ENCODE results near the gene ABCF2.

The ABCF2 gene

DNA sequence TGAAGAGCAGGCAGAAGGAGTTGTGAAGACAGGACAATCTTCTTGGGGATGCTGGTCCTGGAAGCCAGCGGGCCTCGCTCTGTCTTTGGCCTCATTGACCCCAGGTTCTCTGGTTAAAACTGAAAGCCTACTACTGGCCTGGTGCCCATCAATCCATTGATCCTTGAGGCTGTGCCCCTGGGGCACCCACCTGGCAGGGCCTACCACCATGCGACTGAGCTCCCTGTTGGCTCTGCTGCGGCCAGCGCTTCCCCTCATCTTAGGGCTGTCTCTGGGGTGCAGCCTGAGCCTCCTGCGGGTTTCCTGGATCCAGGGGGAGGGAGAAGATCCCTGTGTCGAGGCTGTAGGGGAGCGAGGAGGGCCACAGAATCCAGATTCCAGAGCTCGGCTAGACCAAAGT, 6.8 kb upstream of the ABCF2 start:
- POLR2A ChIA-PET, result interaction anchor here (1.9 to 3.4 kb wide), 2 partner anchors 10 to 26 kb away, joined by 6 to 15 read pairs; no protein-coding TSS in a partner anchor
- H3K36me3 ChIP-seq (ENCODE audit: control insufficient read depth in 4 of 4, insufficient read depth in 4 of 4, low read length in 3 of 4), result peaks cover 6 to 45% (median 36%) of the 10 kb centered on the region in 4 experiments
- no peaks in the 10 kb centered on the region for H3K9me3 ChIP-seq (ENCODE audit: control extremely low read depth in 1 of 5, control insufficient read depth in 4 of 5, insufficient read depth in 2 of 5, low read depth in 1 of 5, low read length in 4 of 5)
- CTCF ChIA-PET, result interaction anchor here (1.0 to 5.8 kb wide), 2 partner anchors 12 kb away, joined by 3 to 72 read pairs; partner anchors contain the start of gene SMARCD3
- no peak for DNase-seq
- no peaks in the 10 kb centered on the region for H3K27me3 ChIP-seq (replicated peaks in 2 of 5; ENCODE audit: control insufficient read depth in 4 of 5, insufficient read depth in 5 of 5, low read length in 4 of 5)
- H3K4me3 ChIP-seq (ENCODE audit: control insufficient read depth in 1 of 7, extremely low read depth in 1 of 7, insufficient read depth in 4 of 7, low read depth in 2 of 7, low read length in 6 of 7), result peak overlapping the region in 6 of 7 experiments; percentile 92 to 98 (median 96)
- WGBS (ENCODE audit: insufficient coverage), result 57% methylated on average over 8 of the region's 9 CpGs
- peak overlapping the region; percentile 98 for H3K27ac ChIP-seq (ENCODE audit: insufficient read depth in 1 of 2, low read depth in 1 of 2, low read length in 2 of 2, poor library complexity in 1 of 2, severe bottlenecking in 2 of 2)
- peaks cover 8 to 30% (median 25%) of the 10 kb centered on the region in 4 experiments for H3K4me1 ChIP-seq (ENCODE audit: control extremely low read depth in 1 of 4, control insufficient read depth in 4 of 4, insufficient read depth in 4 of 4, low read length in 3 of 4)

DNA sequence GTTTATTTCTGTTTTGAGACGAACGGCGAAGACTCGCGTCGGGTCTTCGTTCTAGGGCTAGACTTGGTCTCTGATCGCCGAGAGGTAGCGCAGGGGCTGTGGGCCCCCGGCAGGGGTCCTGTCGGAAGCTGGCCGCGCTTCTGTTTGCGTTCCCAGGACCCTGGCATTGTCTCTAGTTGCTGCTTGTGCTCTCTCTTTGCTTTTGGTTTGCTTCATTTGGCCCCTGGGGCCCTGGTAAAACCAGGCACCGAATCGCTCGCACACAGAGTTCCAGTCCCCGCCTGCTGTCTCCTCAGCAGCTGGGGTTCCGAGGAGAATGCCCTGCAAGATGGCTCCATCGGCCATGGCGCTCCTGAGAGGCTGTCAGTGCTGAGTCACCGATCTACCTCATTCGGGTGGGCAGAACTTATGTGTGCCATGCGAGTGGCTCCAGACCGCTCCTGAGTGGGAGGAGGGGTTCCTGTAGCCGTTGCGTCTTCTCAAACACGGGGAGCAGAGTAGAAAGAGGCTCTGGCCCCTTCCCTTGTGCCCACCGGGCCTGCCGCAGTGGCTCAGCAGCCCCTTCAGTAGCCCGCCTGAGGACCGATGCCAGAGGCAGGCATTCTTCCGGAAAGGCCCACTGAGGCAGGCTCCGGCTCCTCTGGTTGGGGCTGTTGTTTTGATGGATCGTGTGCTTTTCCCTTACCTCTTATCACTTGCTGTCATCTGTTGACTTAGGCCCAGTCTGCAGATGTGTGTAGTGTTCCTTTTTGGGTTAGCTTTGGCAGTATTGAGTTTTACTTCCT, 6.1 kb upstream of the ABCF2 start:
- CTCF ChIA-PET, result interaction anchor here (0.8 to 5.8 kb wide), 3 partner anchors 12 to 25 kb away, joined by 3 to 72 read pairs (median 5); partner anchors contain the start of gene SMARCD3
- Histone ChIP-seq H3K27ac (ENCODE audit: insufficient read depth in 1 of 2, low read depth in 1 of 2, low read length in 2 of 2, poor library complexity in 1 of 2, severe bottlenecking in 2 of 2) (peak overlapping the region; percentile 98), H3K36me3 (ENCODE audit: control insufficient read depth in 4 of 4, insufficient read depth in 4 of 4, low read length in 3 of 4) (peaks cover 6 to 38% (median 32%) of the 10 kb centered on the region in 4 experiments), H3K27me3 (replicated peaks in 2 of 5; ENCODE audit: control insufficient read depth in 4 of 5, insufficient read depth in 5 of 5, low read length in 4 of 5) (no peaks in the 10 kb centered on the region), H3K4me3 (ENCODE audit: control insufficient read depth in 1 of 7, extremely low read depth in 1 of 7, insufficient read depth in 4 of 7, low read depth in 2 of 7, low read length in 6 of 7) (peak overlapping the region; percentile 92 to 98 (median 97)), H3K9me3 (ENCODE audit: control extremely low read depth in 1 of 5, control insufficient read depth in 4 of 5, insufficient read depth in 2 of 5, low read depth in 1 of 5, low read length in 4 of 5) (no peaks in the 10 kb centered on the region), H3K4me1 (ENCODE audit: control extremely low read depth in 1 of 4, control insufficient read depth in 4 of 4, insufficient read depth in 4 of 4, low read length in 3 of 4) (peaks cover 8 to 31% (median 27%) of the 10 kb centered on the region in 4 experiments)
- DNase-seq, result peak; percentile 93 to 97 (median 96)
- WGBS (ENCODE audit: insufficient coverage), result under 1% methylated on average over 36 of the region's 36 CpGs
- POLR2A ChIA-PET, result interaction anchor here (1.0 to 3.4 kb wide), 4 partner anchors 11 to 42 kb away, joined by 3 to 15 read pairs (median 5); no protein-coding TSS in a partner anchor

DNA sequence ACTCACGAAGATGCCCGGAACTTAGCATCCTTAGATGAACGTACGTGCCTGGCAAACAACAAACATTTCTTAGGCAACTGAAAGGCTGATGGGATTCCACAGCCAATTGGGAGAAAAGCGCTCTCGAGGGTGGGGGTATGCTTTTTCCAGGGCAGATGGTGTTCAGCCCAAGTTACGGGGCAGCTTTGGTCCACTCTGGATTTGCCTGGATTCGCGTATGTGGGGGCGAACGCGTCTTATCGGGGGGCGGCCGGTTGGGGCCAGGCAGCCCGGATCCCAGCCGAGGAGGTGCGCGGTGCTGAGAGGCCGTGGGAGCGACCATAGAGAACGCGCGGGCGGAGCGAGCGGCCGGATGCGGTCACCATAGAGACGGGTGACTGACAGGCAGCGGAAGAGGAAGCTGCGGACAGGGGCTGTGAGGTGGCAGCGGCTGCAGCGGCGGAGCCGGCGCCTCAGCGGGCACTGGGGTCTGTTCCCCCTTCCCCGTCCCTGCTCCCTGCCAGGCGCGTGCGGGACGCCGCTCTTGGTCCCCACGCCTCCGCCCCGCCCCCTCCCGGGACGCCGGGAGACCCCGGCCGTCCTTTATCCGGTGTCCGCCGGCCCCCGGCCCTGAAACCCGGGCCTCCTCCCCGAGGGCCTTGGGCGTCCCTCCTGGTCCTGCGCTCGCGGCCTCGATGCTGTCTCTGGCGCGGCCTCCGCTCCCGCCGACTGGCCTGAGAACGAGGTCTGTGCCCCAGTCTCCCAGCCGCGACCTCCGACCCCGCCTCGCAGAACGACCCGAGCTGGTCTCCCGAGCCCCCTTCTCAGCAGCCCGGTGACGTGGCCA, 5.3 kb upstream of the ABCF2 start, which contains the start of gene CHPF2:
Gene CHPF2, plus strand, starts transcription at position 393 of the 826 bp plus-strand sequence. CDS start 1,529 bp downstream, outside the sequence.
- ChIA-PET POLR2A (interaction anchor here (1.0 to 3.4 kb wide), 4 partner anchors 11 to 43 kb away, joined by 3 to 15 read pairs (median 5); no protein-coding TSS in a partner anchor), CTCF (interaction anchor here (0.8 to 5.8 kb wide), 3 partner anchors 13 to 24 kb away, joined by 3 to 72 read pairs (median 5); partner anchors contain the start of gene SMARCD3)
- Histone ChIP-seq H3K4me1 (ENCODE audit: control extremely low read depth in 1 of 4, control insufficient read depth in 4 of 4, insufficient read depth in 4 of 4, low read length in 3 of 4) (peaks cover 8 to 36% (median 34%) of the 10 kb centered on the region in 4 experiments), H3K27ac (ENCODE audit: insufficient read depth in 1 of 2, low read depth in 1 of 2, low read length in 2 of 2, poor library complexity in 1 of 2, severe bottlenecking in 2 of 2) (peak within 1 kb of the TSS; percentile 98), H3K27me3 (replicated peaks in 2 of 5; ENCODE audit: control insufficient read depth in 4 of 5, insufficient read depth in 5 of 5, low read length in 4 of 5) (no peaks in the 10 kb centered on the region), H3K9me3 (ENCODE audit: control extremely low read depth in 1 of 5, control insufficient read depth in 4 of 5, insufficient read depth in 2 of 5, low read depth in 1 of 5, low read length in 4 of 5) (no peaks in the 10 kb centered on the region), H3K4me3 (ENCODE audit: control insufficient read depth in 1 of 7, extremely low read depth in 1 of 7, insufficient read depth in 4 of 7, low read depth in 2 of 7, low read length in 6 of 7) (peak within 1 kb of the TSS; percentile 92 to 98 (median 97)), H3K36me3 (ENCODE audit: control insufficient read depth in 4 of 4, insufficient read depth in 4 of 4, low read length in 3 of 4) (peaks cover 6 to 30% (median 24%) of the 10 kb centered on the region in 4 experiments)
- WGBS (ENCODE audit: insufficient coverage), result under 1% methylated on average over 79 of the region's 79 CpGs
- DNase-seq, result peak; percentile 90 to 95 (median 94)

DNA sequence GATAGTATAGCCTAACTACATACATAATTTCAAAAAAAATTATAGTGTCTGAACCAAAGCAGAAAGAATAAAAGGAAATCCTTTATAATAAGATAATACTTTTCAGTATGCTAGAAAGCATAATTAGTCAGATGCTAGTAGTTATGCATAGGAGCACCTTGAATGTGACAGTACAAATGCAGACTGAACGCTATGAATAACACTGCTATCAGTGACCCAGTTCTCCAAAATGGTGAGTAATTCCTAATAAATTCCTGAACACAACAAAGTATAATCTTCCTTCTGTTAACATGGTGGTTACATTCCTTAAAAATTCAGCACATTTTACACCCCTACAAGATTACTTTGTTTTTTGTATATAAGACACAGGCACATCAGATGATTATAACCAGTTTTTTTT, 4.1 kb upstream of the ABCF2 start:
- H3K4me1 ChIP-seq (ENCODE audit: control extremely low read depth in 1 of 4, control insufficient read depth in 4 of 4, insufficient read depth in 4 of 4, low read length in 3 of 4), result peaks cover 13 to 43% (median 40%) of the 10 kb centered on the region in 4 experiments
- no peaks in the 10 kb centered on the region for H3K9me3 ChIP-seq (ENCODE audit: control extremely low read depth in 1 of 5, control insufficient read depth in 4 of 5, insufficient read depth in 2 of 5, low read depth in 1 of 5, low read length in 4 of 5)
- ChIA-PET POLR2A (no interaction called here), CTCF (no interaction called here)
- DNase-seq, result no peak
- H3K27ac ChIP-seq (ENCODE audit: insufficient read depth in 1 of 2, low read depth in 1 of 2, low read length in 2 of 2, poor library complexity in 1 of 2, severe bottlenecking in 2 of 2), result no peak overlapping the region
- no peaks in the 10 kb centered on the region for H3K27me3 ChIP-seq (replicated peaks in 2 of 5; ENCODE audit: control insufficient read depth in 4 of 5, insufficient read depth in 5 of 5, low read length in 4 of 5)
- peaks cover 4 to 18% (median 12%) of the 10 kb centered on the region in 4 experiments for H3K36me3 ChIP-seq (ENCODE audit: control insufficient read depth in 4 of 4, insufficient read depth in 4 of 4, low read length in 3 of 4)
- 100% methylated on average over 1 of the region's 1 CpG for WGBS (ENCODE audit: insufficient coverage)
- no peak overlapping the region for H3K4me3 ChIP-seq (ENCODE audit: control insufficient read depth in 1 of 7, extremely low read depth in 1 of 7, insufficient read depth in 4 of 7, low read depth in 2 of 7, low read length in 6 of 7)

DNA sequence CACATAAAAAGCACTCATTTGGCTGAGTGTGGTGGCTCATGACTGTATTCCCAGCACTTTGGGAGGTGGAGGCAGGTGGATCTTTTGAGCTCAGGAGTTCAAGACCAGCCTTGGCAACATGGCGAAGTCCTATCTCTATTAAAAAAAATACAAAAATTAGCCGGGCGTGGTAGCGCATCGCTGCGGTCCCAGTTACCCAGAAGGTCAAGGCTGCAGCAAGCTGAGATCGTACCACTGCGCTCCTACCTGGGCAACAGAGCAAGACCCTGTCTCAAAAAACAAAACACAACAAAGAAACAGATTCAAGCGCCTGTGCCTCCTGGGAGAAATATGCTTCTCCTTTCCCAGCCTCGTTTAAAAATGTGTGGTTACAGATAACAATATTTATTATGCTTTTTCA, 2.2 kb upstream of the ABCF2 start:
- Histone ChIP-seq H3K27me3 (replicated peaks in 2 of 5; ENCODE audit: control insufficient read depth in 4 of 5, insufficient read depth in 5 of 5, low read length in 4 of 5) (no peaks in the 10 kb centered on the region), H3K27ac (ENCODE audit: insufficient read depth in 1 of 2, low read depth in 1 of 2, low read length in 2 of 2, poor library complexity in 1 of 2, severe bottlenecking in 2 of 2) (no peak overlapping the region), H3K36me3 (ENCODE audit: control insufficient read depth in 4 of 4, insufficient read depth in 4 of 4, low read length in 3 of 4) (peaks cover 0 to 14% (median 11%) of the 10 kb centered on the region in 4 experiments), H3K9me3 (ENCODE audit: control extremely low read depth in 1 of 5, control insufficient read depth in 4 of 5, insufficient read depth in 2 of 5, low read depth in 1 of 5, low read length in 4 of 5) (no peaks in the 10 kb centered on the region), H3K4me3 (ENCODE audit: control insufficient read depth in 1 of 7, extremely low read depth in 1 of 7, insufficient read depth in 4 of 7, low read depth in 2 of 7, low read length in 6 of 7) (no peak overlapping the region), H3K4me1 (ENCODE audit: control extremely low read depth in 1 of 4, control insufficient read depth in 4 of 4, insufficient read depth in 4 of 4, low read length in 3 of 4) (peaks cover 19 to 43% (median 36%) of the 10 kb centered on the region in 4 experiments)
- DNase-seq, result no peak
- 98% methylated on average over 8 of the region's 10 CpGs for WGBS (ENCODE audit: insufficient coverage)
- ChIA-PET POLR2A (no interaction called here), CTCF (interaction anchor here (1.2 to 2.0 kb wide), 3 partner anchors 8 to 24 kb away, joined by 3 to 8 read pairs (median 3); no protein-coding TSS in a partner anchor)

DNA sequence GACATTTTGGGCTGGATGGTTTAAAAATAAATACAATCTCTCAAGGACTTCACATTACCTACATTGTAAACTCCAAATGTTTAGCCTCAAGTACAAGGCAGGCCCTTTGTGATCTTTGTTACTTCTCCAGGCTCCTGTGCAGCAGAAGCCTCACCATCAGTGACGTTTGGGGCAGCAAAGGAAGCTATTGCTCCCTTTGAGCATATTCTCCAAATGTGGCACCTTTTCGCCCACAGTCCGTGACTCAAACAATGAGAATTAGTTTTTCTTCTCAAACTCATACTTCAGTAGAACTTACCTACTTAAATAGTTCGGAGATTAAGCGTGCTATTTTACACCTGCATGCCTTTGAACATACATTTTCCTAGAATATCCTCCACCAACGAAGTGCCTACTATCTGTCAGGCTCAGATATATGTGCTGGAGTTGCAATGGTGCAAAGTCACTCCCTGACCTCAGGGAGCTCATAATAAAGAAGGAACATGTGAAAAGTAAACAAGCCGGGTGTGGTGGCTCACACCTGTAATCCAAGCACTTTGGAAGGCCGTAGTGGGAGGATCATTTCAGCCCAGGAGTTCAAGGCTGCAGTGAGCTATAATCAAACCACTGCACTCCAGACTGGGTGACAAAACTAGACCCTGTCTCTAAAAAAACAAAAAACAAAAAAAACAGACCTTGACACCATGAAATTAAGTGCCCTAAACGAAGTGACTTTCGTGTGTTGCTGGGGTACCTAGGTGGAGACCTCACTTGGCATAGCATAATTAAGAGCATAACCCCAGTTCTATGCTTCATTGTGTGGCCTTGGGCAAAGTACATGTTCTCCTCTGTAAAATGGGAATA, 1.2 kb upstream of the ABCF2 start:
- WGBS (ENCODE audit: insufficient coverage), result 89% methylated on average over 7 of the region's 10 CpGs
- no peak for DNase-seq

More for the DNA sequence above, 1.2 kb upstream of the ABCF2 start:
- no peaks in the 10 kb centered on the region for H3K27me3 ChIP-seq (replicated peaks in 2 of 5; ENCODE audit: control insufficient read depth in 4 of 5, insufficient read depth in 5 of 5, low read length in 4 of 5)
- H3K9me3 ChIP-seq (ENCODE audit: control extremely low read depth in 1 of 5, control insufficient read depth in 4 of 5, insufficient read depth in 2 of 5, low read depth in 1 of 5, low read length in 4 of 5), result no peaks in the 10 kb centered on the region
- peaks cover 2 to 22% (median 20%) of the 10 kb centered on the region in 4 experiments for H3K36me3 ChIP-seq (ENCODE audit: control insufficient read depth in 4 of 4, insufficient read depth in 4 of 4, low read length in 3 of 4)
- POLR2A ChIA-PET, result no interaction called here
- peaks cover 15 to 33% (median 26%) of the 10 kb centered on the region in 4 experiments for H3K4me1 ChIP-seq (ENCODE audit: control extremely low read depth in 1 of 4, control insufficient read depth in 4 of 4, insufficient read depth in 4 of 4, low read length in 3 of 4)
- CTCF ChIA-PET, result interaction anchor here (1.2 to 2.0 kb wide), 6 partner anchors 9 to 24 kb away, joined by 3 to 8 read pairs (median 5); no protein-coding TSS in a partner anchor
- H3K27ac ChIP-seq (ENCODE audit: insufficient read depth in 1 of 2, low read depth in 1 of 2, low read length in 2 of 2, poor library complexity in 1 of 2, severe bottlenecking in 2 of 2), result peak overlapping the region; percentile 20 to 79
- peak overlapping the region in 6 of 7 experiments; percentile 88 to 98 (median 92) for H3K4me3 ChIP-seq (ENCODE audit: control insufficient read depth in 1 of 7, extremely low read depth in 1 of 7, insufficient read depth in 4 of 7, low read depth in 2 of 7, low read length in 6 of 7)

Data from common myeloid progenitor, CD34-positive (primary cell).